Stimulated activated naive B cell treated with anti-CD40 and anti-IgM and Interleukin-4, amounts not matched to agents 10 μg/mL and 1 μg/mL and 100 μg/mL, for 72 hours (primary cell): ENCODE measurements around the gene ARAP1.

ENCODE experiments used
- ATAC-seq, 2 donors: fragments of 150-1000 bp; cut with Tn5 transposase; replicated peaks; 2 replicates each; pipeline ENCODE4 v1.10.0; 2021; ENCODE audit warnings: moderate library complexity in 1 of 2
- DNase-seq: peaks from one replicate; pipeline ENCODE4 v3.0.0; 2021
- H3K27ac Mint-ChIP-seq: one replicate; pipeline ENCODE4 v1.8.0; 2022; ENCODE audit warnings: mild to moderate bottlenecking, mixed read lengths
- H3K27me3 Mint-ChIP-seq, 2 donors: one replicate each; pipeline ENCODE4 v1.8.0; 2022; ENCODE audit warnings: mixed read lengths in 2 of 2
- H3K36me3 Mint-ChIP-seq, 2 donors: one replicate each; pipeline ENCODE4 v1.8.0; 2022; ENCODE audit warnings: mixed read lengths in 2 of 2, mild to moderate bottlenecking in 1 of 2
- H3K4me1 Mint-ChIP-seq, 2 donors: one replicate each; pipeline ENCODE4 v1.8.0; 2022; ENCODE audit warnings: mixed read lengths in 2 of 2, mild to moderate bottlenecking in 1 of 2
- H3K4me3 Mint-ChIP-seq, 2 donors: one replicate each; pipeline ENCODE4 v1.8.0; 2022; ENCODE audit warnings: mild to moderate bottlenecking in 2 of 2, mixed read lengths in 2 of 2, moderate library complexity in 1 of 2
- H3K9me3 Mint-ChIP-seq, 2 donors: one replicate each; pipeline ENCODE4 v1.8.0; 2022; ENCODE audit warnings: mixed read lengths in 2 of 2, mild to moderate bottlenecking in 1 of 2

The ARAP1 gene

DNA sequence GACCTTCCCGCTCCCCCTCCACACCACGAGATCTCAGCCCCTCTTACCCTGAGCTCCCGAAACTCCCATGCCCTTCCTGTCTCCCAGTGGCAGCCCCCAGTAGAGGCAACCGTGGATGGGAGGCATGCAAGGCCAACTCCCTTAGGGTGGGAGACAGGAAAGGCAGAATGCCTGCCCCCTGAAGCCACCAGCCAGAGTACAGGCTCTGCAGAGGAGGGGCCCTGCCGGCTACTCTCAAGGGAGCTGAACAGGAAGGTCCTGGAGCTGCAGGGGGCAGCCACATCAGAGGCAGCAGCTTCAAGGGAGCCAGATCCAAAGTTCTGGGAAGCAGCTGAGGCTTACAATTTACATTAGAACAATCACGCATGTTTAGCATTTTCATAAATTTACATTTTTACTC is 116.3 kb downstream of the ARAP1 start:
- Mint-ChIP-seq H3K4me1 (no peaks in the 10 kb centered on the region), H3K27ac (no peak overlapping the region), H3K4me3 (no peak overlapping the region), H3K36me3 (no peaks in the 10 kb centered on the region), H3K9me3 (no peaks in the 10 kb centered on the region), H3K27me3 (peaks cover 26 to 39% of the 10 kb centered on the region in 2 donors)
- ATAC-seq (no peak), DNase-seq (no peak)

DNA sequence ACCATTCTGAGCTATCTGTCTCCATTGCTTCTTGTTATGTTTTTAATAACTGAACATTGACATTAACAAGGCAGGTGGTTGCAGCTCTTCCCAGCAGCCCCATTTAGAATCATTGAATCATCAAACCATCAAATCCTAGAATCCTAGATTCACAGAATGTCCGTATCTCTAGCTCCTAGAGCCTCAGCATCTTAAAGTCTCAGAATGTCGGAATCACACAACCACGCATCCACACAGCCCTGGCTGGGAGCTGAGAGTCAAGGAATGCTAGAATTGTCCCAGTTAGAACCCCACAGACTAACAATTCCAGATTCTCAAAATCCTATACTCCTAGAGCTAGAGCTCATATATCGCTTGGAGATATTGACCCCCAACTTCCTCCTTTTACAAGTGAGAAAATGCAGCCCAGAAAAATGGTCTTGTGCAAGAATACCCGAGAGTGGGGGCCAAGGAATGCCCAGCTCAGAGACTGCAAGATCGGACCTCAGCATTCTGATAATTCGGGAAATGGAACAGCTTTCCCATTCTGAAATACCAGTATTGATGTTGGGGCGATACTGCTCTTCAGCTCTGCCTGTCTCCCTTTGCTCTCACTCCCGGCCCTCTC is 116.8 kb downstream of the ARAP1 start:
- H3K9me3 Mint-ChIP-seq = no peaks in the 10 kb centered on the region
- H3K4me3 Mint-ChIP-seq = no peak overlapping the region
- H3K27me3 Mint-ChIP-seq = peaks cover 29 to 42% of the 10 kb centered on the region in 2 donors
- no peaks in the 10 kb centered on the region for H3K4me1 Mint-ChIP-seq
- no peak overlapping the region for H3K27ac Mint-ChIP-seq
- ATAC-seq (no peak), DNase-seq (no peak)
- no peaks in the 10 kb centered on the region for H3K36me3 Mint-ChIP-seq
